Activated CD8-positive, alpha-beta memory T cell treated with anti-CD3 and anti-CD28 coated beads for 1 hour (primary cell): Measurements from ENCODE around the gene OAS1.

Experiments
- DNase-seq, 2 donors: peaks; one replicate each; pipeline ENCODE4 v3.0.0-alpha.2; 2020; ENCODE audit warnings: low read depth in 1 of 2; ENCODE audit errors: extremely low read depth in 1 of 2

OAS1 gene

DNA sequence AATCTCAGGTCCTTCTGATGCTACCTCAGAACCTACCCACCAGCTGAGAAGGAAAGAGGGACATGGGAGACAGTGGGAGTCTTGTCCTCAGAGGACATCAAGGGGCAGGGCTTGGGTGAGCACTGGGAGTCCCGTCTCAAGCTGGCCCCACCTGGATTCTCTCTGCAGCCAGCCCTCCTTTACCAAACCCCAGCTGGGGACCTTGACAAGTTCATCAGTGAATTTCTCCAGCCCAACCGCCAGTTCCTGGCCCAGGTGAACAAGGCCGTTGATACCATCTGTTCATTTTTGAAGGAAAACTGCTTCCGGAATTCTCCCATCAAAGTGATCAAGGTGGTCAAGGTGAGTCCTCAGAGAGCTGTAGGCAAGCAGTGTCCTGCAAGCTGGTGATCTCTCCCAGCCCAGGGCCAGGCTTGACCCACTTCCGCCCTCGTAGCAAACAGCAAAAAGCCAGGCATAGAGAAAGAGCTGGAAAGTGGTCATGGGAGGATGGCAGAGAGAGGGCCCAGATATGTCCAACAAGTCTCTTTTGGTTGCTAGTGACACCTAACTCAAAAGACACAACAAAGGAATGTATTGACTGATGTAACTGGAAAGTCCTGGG, 57.4 kb downstream of the OAS1 start:
- no peak for DNase-seq

- DNase-seq, result no peak
Observed at GRCh38 chr12:112964915-112965314, 58.2 kb downstream of the OAS1 start.

- DNase-seq, result no peak
Observed at GRCh38 chr12:112965643-112966042, 58.9 kb downstream of the OAS1 start.

DNA sequence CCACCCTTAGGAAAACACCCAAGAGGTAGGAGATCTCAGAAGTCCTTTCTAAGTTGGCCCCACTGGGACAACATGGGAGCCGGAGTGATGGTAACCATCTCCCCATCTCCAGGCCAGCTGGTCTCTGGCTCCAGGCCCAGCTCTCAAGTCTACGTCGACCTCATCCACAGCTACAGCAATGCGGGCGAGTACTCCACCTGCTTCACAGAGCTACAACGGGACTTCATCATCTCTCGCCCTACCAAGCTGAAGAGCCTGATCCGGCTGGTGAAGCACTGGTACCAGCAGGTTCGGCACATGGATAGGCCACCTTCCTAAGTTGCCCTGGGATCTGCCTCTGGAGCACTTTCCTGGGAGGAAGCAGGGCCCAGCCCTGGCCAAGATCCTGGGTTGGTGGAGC, 60.5 kb downstream of the OAS1 start:
- no peak for DNase-seq

DNA sequence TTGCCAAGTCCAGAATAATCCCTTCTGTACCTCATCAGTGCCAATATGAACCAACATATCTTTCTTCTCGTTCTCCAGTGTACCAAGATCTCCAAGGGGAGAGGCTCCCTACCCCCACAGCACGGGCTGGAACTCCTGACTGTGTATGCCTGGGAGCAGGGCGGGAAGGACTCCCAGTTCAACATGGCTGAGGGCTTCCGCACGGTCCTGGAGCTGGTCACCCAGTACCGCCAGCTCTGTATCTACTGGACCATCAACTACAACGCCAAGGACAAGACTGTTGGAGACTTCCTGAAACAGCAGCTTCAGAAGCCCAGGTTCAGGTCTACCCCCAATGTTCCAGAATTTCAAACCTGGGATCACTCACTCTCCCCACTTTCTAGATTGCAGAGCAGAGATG, 61.1 kb downstream of the OAS1 start:
- no peak for DNase-seq
